ENCODE measurements around the gene SPATA32.

The SPATA32 gene

DNA sequence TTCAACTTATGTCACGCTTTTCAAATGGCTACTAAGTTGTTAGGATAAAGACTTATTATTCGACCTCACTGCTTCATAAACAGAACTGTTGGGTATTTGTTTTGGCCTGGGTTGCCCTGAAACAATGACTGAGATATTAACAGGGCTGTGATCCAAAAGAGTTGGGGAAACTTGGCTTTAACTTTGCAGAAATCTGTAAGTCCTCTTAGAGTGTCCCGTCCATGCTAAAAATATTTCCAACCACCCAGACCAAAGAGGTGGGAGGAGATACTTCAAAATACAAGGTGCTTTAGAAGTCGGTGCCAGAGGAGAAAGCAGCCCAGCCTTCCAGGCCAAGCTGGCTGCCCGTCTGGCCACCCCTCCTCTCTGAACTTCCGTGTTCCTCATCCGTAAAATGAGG is 16.1 kb upstream of the SPATA32 start:
- TF ChIP-seq, protein P1, sequence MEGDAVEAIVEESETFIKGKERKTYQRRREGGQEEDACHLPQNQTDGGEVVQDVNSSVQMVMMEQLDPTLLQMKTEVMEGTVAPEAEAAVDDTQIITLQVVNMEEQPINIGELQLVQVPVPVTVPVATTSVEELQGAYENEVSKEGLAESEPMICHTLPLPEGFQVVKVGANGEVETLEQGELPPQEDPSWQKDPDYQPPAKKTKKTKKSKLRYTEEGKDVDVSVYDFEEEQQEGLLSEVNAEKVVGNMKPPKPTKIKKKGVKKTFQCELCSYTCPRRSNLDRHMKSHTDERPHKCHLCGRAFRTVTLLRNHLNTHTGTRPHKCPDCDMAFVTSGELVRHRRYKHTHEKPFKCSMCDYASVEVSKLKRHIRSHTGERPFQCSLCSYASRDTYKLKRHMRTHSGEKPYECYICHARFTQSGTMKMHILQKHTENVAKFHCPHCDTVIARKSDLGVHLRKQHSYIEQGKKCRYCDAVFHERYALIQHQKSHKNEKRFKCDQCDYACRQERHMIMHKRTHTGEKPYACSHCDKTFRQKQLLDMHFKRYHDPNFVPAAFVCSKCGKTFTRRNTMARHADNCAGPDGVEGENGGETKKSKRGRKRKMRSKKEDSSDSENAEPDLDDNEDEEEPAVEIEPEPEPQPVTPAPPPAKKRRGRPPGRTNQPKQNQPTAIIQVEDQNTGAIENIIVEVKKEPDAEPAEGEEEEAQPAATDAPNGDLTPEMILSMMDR (IDR thresholded peaks at IDR 0.05; ENCODE audit: low read depth, low read length): no peak
- no peak overlapping the region for H3K4me3 ChIP-seq (ENCODE audit: low read depth, low read length)

DNA sequence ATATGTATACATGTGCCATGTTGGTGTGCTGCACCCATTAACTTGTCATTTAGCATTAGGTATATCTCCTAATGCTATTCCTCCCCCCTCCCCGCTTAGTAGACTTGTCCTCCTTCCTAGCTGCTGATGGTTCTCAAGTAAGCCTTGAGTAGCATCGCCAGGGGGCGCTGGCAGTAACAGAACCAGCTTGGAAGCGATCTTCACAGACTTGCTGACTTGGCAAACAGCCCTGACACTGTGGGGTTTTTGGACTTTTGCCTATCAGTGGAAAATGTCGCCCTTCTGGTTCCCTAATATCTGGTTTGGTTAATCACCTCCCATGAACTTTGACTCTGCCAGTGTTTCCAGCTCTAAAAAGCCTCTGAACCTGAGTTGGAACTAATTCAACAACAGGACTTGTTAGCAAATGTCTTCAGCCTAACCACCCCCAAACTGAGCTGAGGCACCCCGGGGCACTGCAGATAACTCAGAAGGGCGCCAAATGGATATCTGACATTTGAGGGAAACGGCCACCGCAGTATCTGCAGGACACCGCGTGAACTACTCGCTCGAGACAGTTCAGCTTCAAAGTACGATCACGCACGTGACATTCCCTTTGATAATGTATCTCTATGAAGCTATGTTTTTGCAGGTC is 15.4 kb upstream of the SPATA32 start:
- TF ChIP-seq, protein P1 (IDR thresholded peaks at IDR 0.05; ENCODE audit: low read depth, low read length): peak; percentile 75

DNA sequence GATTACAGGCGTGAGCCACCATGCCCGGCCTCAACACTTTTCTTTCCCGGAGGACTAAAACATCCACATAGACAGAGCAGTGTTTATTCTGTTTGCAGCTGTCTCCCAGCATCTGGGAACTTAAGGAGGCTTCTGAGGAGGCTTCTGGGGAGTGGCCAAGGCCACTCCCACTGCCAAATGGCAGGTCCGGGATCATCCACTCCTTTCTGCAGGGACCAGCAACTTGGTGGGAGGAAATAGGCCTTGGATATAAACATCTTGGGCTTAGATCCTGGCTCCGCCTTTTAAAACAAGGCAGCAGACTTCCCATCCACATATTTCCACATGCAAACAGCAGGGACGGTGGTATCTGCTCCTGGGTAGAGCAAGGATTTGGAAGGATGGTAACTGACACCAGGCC is 14.1 kb upstream of the SPATA32 start:
- H3K4me3 ChIP-seq (ENCODE audit: low read depth, low read length): no peak overlapping the region
- TF ChIP-seq, protein P1 (IDR thresholded peaks at IDR 0.05; ENCODE audit: low read depth, low read length): no peak

More for the DNA sequence above, 15.4 kb upstream of the SPATA32 start:
- H3K4me3 ChIP-seq (ENCODE audit: low read depth, low read length): no peak overlapping the region

DNA sequence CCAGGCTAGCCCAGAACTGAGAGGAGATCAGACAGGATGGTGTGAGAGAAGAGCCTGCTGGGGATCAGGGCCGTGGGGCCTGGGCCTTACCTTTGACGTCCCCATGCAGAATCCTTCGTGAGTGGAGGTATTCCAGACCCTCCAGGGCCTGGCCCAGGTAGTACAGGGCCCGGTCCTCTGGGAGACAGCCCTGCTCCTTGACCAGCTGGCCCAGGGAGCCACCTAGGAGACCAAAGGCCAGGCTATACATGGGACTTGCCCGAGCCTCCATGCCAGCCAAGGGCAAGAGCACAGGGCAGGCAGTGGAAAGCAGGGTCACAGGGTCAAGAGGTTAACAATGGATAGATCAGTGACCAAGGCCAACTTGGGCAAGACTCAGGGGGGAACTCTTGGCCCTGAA is 12.1 kb upstream of the SPATA32 start:
- TF ChIP-seq, protein P1 (IDR thresholded peaks at IDR 0.05; ENCODE audit: low read depth, low read length): no peak

DNA sequence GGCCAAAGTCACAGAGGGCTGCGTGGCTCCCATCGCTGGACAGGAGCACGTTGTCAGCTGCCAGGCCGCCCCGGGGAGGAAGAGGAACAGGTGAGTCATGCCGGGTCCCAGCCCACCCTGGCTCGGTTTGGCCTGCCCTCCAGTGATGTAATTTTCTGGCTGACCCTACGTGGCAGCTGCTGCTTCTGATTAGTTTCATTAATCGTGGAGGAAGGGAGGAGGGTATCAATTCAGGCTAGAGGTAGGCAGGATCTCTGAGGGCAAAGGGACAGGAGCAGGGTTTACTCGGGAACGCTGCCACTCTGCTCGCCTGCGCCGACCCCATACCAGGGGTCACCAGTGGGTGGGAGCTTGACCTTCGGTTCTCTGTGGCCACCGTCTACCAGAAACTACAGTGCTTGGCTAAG is 11.7 kb upstream of the SPATA32 start:
- TF ChIP-seq, protein P1 (IDR thresholded peaks at IDR 0.05; ENCODE audit: low read depth, low read length): no peak
- no peak overlapping the region for H3K4me3 ChIP-seq (ENCODE audit: low read depth, low read length)

More for the DNA sequence above, 12.1 kb upstream of the SPATA32 start:
- no peak overlapping the region for H3K4me3 ChIP-seq (ENCODE audit: low read depth, low read length)

DNA sequence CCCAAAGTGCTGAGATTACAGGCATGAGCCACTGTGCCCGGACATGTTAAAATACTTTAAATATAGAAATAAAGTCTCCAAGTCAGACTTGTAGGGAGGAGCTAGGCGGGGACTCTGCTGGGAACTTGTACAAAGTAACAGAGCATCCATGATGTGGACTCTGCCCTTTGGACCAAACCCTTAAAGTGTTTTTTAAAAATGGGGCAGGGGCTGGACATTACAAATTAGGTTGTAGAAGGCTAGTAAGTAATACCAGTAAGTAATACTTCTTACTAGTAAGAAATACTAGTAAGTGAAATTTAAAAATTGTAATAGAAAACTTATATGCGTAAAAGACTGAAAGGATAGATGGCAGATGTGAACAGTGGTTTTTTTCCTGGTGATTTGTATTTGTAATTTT is 9.7 kb upstream of the SPATA32 start:
- TF ChIP-seq, protein P1 (IDR thresholded peaks at IDR 0.05; ENCODE audit: low read depth, low read length): no peak
- no peak overlapping the region for H3K4me3 ChIP-seq (ENCODE audit: low read depth, low read length)

DNA sequence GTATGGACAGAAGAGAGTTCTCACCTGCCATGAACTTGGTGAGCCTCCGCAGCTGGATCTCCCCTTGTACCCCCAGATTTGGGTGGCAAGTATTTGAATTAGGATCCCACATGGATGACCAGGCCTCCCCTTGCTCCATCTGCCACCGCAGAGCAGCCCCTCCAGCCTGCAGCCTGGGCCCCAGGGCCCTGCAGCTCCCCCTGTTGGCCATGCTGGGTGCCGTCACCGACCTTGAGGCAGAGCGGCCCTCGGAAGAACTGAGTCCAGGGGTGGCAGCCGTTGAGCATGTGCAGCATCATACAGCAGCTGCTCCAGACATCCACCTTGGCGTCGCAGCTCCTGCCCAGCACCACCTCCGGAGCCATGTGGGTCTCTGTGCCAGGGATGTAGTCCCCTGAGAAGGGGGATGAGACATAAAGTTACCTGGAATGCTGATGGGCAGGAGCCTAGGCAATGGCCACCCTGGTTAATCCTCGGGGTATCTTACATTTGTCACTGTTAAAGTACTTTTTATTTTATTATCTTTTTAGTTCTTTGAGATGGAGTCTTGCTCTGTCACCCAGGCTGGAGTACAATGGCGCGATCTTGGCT is 9.0 kb upstream of the SPATA32 start:
- TF ChIP-seq, protein P1 (IDR thresholded peaks at IDR 0.05; ENCODE audit: low read depth, low read length): peak; percentile 52; the same call in 1 of the 2 replicates
- H3K4me3 ChIP-seq (ENCODE audit: low read depth, low read length): no peak overlapping the region
